ENCODE measurements around the gene PRSS21. TPM values are rescaled to one million over a fixed set of nuclear protein-coding genes. Genes with fewer than 3 reads are reported as not detected.

PRSS21 gene
- polyA plus RNA-seq, 1 of the 3 experiments (the other 2 are of a cell fraction), result not detected

DNA sequence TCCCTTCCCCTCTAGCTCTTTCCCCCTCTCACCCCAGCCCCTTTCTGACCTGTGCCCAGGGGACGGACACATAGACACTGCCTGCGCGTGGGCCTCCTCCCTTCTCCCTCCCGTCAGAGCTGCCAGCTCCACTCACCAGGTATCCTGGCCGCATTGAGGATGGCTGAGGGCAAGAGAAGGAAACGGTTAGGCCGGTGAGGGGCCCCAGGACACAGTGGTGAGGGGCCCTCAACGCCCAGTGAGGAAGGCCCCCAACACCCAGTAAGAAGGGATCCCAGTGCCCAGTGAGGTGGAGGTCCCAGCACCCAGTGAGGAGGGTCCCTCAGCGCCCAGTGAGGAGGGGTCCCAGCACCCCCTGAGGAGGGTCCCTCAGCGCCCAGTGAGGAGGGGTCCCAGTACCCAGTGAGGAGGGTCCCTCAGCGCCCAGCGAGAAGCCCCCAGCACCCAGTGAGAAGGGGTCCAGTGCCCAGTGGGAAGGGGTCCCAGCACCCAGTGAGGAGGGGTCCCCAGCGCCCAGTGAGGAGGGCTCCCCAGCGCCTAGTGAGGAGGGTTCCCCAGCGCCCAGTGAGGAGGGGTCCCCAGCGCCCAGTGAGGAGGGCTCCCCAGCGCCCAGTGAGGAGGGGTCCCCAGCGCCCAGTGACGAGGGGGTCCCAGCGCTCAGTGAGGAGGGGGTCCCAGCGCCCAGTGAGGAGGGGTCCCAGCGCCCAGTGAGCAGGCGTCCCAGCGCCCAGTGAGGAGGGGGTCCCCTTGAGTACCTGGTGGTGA, 39.8 kb downstream of the PRSS21 start:
- Histone ChIP-seq H3K9me3 (0 out of 2 replicates have a peak, but pooled peaks cover 6% of the 10 kb centered on the region), H3K4me2 (no peak overlapping the region), H3K4me3 (ENCODE audit: low read depth in 2 of 2, low read length in 1 of 2) (no peak overlapping the region), H2AFZ (ENCODE audit: low read depth) (no peak overlapping the region), H3K4me1 (ENCODE audit: control insufficient read depth in 1 of 2, insufficient read depth in 2 of 2, low read depth in 1 of 2, low read length in 1 of 2) (peaks cover 0 to 6% of the 10 kb centered on the region in 2 experiments; a peak in 1 of 4 replicates), H3K9ac (no peak overlapping the region), H3K27me3 (ENCODE audit: insufficient read depth) (no peaks in the 10 kb centered on the region; the same call in none of the 2 replicates), H3K9me2 (no peaks in the 10 kb centered on the region), H4K20me1 (ENCODE audit: insufficient read depth) (no peaks in the 10 kb centered on the region), H3F3A (replicated peaks; ENCODE audit: insufficient read depth) (no peaks in the 10 kb centered on the region), H3K79me2 (ENCODE audit: insufficient read depth) (no peaks in the 10 kb centered on the region), H3K36me3 (replicated peaks in 1 of 2; ENCODE audit: control insufficient read depth in 1 of 2, insufficient read depth in 2 of 2, low read length in 1 of 2) (no peaks in the 10 kb centered on the region), H3K27ac (ENCODE audit: low read depth in 2 of 2, low read length in 1 of 2) (no peak overlapping the region)
- WGBS (ENCODE audit: low lambda C conversion rate), result 60% methylated on average over 11 of the region's 24 CpGs
- DNase-seq, result no peak
- ChIA-PET CTCF (interaction anchor here (1.3 to 2.1 kb wide), 2 partner anchors 11 to 18 kb away, joined by 7 to 13 read pairs; no protein-coding TSS in a partner anchor), POLR2A (no interaction called here)
- TF ChIP-seq NRF1 (IDR thresholded peaks at IDR 0.05; ENCODE audit: low read depth, low read length) (no peak), FOXJ3 (CRISPR knock-in tag; IDR thresholded peaks at IDR 0.05) (no peak), TEAD4 (IDR thresholded peaks at IDR 0.05; ENCODE audit: borderline replicate concordance, insufficient read depth) (no peak), RXRA (IDR thresholded peaks at IDR 0.05; ENCODE audit: borderline replicate concordance, low read depth) (no peak), MXI1 (IDR thresholded peaks at IDR 0.05; ENCODE audit: low read depth, low read length) (no peak), NFIC (IDR thresholded peaks at IDR 0.05; ENCODE audit: borderline replicate concordance) (no peak), ELF1 (IDR thresholded peaks at IDR 0.05) (no peak), RFX5 (IDR thresholded peaks at IDR 0.05; ENCODE audit: low read length) (no peak), SIN3A (IDR thresholded peaks at IDR 0.05; ENCODE audit: borderline replicate concordance, low read depth, low read length) (no peak), GATA2 (CRISPR knock-in tag; IDR thresholded peaks at IDR 0.05) (no peak), TCF12 (IDR thresholded peaks at IDR 0.05) (no peak), SMC3 (IDR thresholded peaks at IDR 0.05; ENCODE audit: low read depth, low read length) (no peak), CHD2 (IDR thresholded peaks at IDR 0.05; ENCODE audit: low read length, partially characterized antibody) (no peak)
- TF ChIP-seq, protein P1, sequence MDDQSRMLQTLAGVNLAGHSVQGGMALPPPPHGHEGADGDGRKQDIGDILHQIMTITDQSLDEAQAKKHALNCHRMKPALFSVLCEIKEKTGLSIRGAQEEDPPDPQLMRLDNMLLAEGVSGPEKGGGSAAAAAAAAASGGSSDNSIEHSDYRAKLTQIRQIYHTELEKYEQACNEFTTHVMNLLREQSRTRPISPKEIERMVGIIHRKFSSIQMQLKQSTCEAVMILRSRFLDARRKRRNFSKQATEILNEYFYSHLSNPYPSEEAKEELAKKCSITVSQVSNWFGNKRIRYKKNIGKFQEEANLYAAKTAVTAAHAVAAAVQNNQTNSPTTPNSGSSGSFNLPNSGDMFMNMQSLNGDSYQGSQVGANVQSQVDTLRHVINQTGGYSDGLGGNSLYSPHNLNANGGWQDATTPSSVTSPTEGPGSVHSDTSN (IDR thresholded peaks at IDR 0.05), result no peak
- TF ChIP-seq, protein P2, sequence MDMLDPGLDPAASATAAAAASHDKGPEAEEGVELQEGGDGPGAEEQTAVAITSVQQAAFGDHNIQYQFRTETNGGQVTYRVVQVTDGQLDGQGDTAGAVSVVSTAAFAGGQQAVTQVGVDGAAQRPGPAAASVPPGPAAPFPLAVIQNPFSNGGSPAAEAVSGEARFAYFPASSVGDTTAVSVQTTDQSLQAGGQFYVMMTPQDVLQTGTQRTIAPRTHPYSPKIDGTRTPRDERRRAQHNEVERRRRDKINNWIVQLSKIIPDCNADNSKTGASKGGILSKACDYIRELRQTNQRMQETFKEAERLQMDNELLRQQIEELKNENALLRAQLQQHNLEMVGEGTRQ (IDR thresholded peaks at IDR 0.05; ENCODE audit: borderline replicate concordance, low read depth, low read length), result no peak
- TF ChIP-seq, protein P3, sequence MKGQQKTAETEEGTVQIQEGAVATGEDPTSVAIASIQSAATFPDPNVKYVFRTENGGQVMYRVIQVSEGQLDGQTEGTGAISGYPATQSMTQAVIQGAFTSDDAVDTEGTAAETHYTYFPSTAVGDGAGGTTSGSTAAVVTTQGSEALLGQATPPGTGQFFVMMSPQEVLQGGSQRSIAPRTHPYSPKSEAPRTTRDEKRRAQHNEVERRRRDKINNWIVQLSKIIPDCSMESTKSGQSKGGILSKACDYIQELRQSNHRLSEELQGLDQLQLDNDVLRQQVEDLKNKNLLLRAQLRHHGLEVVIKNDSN (IDR thresholded peaks at IDR 0.05; ENCODE audit: borderline replicate concordance, low read depth), result no peak
- TF ChIP-seq, protein P4, sequence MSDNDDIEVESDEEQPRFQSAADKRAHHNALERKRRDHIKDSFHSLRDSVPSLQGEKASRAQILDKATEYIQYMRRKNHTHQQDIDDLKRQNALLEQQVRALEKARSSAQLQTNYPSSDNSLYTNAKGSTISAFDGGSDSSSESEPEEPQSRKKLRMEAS (IDR thresholded peaks at IDR 0.05; ENCODE audit: low read depth), result no peak
- TF ChIP-seq, protein P5, sequence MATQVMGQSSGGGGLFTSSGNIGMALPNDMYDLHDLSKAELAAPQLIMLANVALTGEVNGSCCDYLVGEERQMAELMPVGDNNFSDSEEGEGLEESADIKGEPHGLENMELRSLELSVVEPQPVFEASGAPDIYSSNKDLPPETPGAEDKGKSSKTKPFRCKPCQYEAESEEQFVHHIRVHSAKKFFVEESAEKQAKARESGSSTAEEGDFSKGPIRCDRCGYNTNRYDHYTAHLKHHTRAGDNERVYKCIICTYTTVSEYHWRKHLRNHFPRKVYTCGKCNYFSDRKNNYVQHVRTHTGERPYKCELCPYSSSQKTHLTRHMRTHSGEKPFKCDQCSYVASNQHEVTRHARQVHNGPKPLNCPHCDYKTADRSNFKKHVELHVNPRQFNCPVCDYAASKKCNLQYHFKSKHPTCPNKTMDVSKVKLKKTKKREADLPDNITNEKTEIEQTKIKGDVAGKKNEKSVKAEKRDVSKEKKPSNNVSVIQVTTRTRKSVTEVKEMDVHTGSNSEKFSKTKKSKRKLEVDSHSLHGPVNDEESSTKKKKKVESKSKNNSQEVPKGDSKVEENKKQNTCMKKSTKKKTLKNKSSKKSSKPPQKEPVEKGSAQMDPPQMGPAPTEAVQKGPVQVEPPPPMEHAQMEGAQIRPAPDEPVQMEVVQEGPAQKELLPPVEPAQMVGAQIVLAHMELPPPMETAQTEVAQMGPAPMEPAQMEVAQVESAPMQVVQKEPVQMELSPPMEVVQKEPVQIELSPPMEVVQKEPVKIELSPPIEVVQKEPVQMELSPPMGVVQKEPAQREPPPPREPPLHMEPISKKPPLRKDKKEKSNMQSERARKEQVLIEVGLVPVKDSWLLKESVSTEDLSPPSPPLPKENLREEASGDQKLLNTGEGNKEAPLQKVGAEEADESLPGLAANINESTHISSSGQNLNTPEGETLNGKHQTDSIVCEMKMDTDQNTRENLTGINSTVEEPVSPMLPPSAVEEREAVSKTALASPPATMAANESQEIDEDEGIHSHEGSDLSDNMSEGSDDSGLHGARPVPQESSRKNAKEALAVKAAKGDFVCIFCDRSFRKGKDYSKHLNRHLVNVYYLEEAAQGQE (IDR thresholded peaks at IDR 0.05; ENCODE audit: low read depth, low read length), result no peak
